Measurements from ENCODE around the gene ZMPSTE24. TPM values are rescaled to one million over a fixed set of nuclear protein-coding genes. Genes with fewer than 3 reads are reported as not detected.

The ZMPSTE24 gene
- total and polyA plus RNA-seq, 2 donors (not counting 1 experiment from before 2014, with no cell fraction given): 60.9 to 67.6 TPM

- Histone ChIP-seq H3K4me2 (ENCODE audit: extremely low read depth, insufficient read depth, low read length) (peak within 1 kb of the TSS; percentile 41), H3K9me3 (ENCODE audit: control insufficient read depth, insufficient read depth, low read depth, low read length) (no peaks in the 10 kb centered on the region), H3K4me1 (ENCODE audit: control insufficient read depth, extremely low read depth, insufficient read depth, low read length) (peaks cover 4% of the 10 kb centered on the region), H3K9ac (ENCODE audit: insufficient read depth, low read length) (no peak within 1 kb of the TSS), H4K20me1 (ENCODE audit: control insufficient read depth, extremely low read depth, insufficient read depth, low read length) (no peaks in the 10 kb centered on the region), H3K27ac (ENCODE audit: insufficient read depth, low read length) (no peak within 1 kb of the TSS), H3K4me3 (replicated peaks in 1 of 4; ENCODE audit: control extremely low read depth in 1 of 4, insufficient read depth in 1 of 4, low read depth in 3 of 4, low read length in 4 of 4) (peak within 1 kb of the TSS in 3 of 4 experiments; percentile 3 to 27 (median 10)), H3K79me2 (ENCODE audit: control insufficient read depth, insufficient read depth, low read length) (no peaks in the 10 kb centered on the region), H2AFZ (ENCODE audit: low read length) (peak within 1 kb of the TSS; percentile 62), H3K27me3 (ENCODE audit: control insufficient read depth, insufficient read depth, low read length) (peaks cover 31% of the 10 kb centered on the region), H3K36me3 (ENCODE audit: control insufficient read depth, insufficient read depth, low read length) (no peaks in the 10 kb centered on the region)
- TF ChIP-seq EZH2 (IDR thresholded peaks at IDR 0.05; ENCODE audit: low read length, missing control alignments) (peak; percentile 52), CTCF (conservative IDR thresholded peaks at IDR 0.05 in 1 of 2, IDR thresholded peaks at IDR 0.05 in 1 of 2; ENCODE audit: low read depth in 1 of 2, low read length in 2 of 2) (no peak)
- DNase-seq (ENCODE audit: low read depth in 2 of 2): peak in 1 of 2 donors; percentile 33
Measured at GRCh38 chr1:40316595-40317393, 58.8 kb downstream of the ZMPSTE24 start, which contains the start of gene COL9A2. COL9A2 (minus strand) TSS chr1:40317286; CDS start chr1:40317197, 89 bp downstream.

- TF ChIP-seq CTCF (conservative IDR thresholded peaks at IDR 0.05 in 1 of 2, IDR thresholded peaks at IDR 0.05 in 1 of 2; ENCODE audit: low read depth in 1 of 2, low read length in 2 of 2) (no peak), EZH2 (IDR thresholded peaks at IDR 0.05; ENCODE audit: low read length, missing control alignments) (no peak)
- Histone ChIP-seq H3K27ac (ENCODE audit: insufficient read depth, low read length) (no peak overlapping the region), H3K4me3 (replicated peaks in 1 of 4; ENCODE audit: control extremely low read depth in 1 of 4, insufficient read depth in 1 of 4, low read depth in 3 of 4, low read length in 4 of 4) (no peak overlapping the region), H3K4me2 (ENCODE audit: extremely low read depth, insufficient read depth, low read length) (no peak overlapping the region), H3K27me3 (ENCODE audit: control insufficient read depth, insufficient read depth, low read length) (peaks cover 31% of the 10 kb centered on the region), H3K9ac (ENCODE audit: insufficient read depth, low read length) (no peak overlapping the region), H3K79me2 (ENCODE audit: control insufficient read depth, insufficient read depth, low read length) (no peaks in the 10 kb centered on the region), H2AFZ (ENCODE audit: low read length) (no peak overlapping the region), H3K4me1 (ENCODE audit: control insufficient read depth, extremely low read depth, insufficient read depth, low read length) (peaks cover 4% of the 10 kb centered on the region), H3K36me3 (ENCODE audit: control insufficient read depth, insufficient read depth, low read length) (no peaks in the 10 kb centered on the region), H4K20me1 (ENCODE audit: control insufficient read depth, extremely low read depth, insufficient read depth, low read length) (no peaks in the 10 kb centered on the region), H3K9me3 (ENCODE audit: control insufficient read depth, insufficient read depth, low read depth, low read length) (no peaks in the 10 kb centered on the region)
- DNase-seq (ENCODE audit: low read depth in 2 of 2): no peak
Measured at GRCh38 chr1:40317394-40318074, 59.5 kb downstream of the ZMPSTE24 start.

- no peak overlapping the region for H3K4me2 ChIP-seq (ENCODE audit: extremely low read depth, insufficient read depth, low read length)
- peaks cover 4% of the 10 kb centered on the region for H3K4me1 ChIP-seq (ENCODE audit: control insufficient read depth, extremely low read depth, insufficient read depth, low read length)
- no peaks in the 10 kb centered on the region for H3K79me2 ChIP-seq (ENCODE audit: control insufficient read depth, insufficient read depth, low read length)
- H3K9me3 ChIP-seq (ENCODE audit: control insufficient read depth, insufficient read depth, low read depth, low read length): no peaks in the 10 kb centered on the region
- H2AFZ ChIP-seq (ENCODE audit: low read length): no peak overlapping the region
- TF ChIP-seq CTCF (conservative IDR thresholded peaks at IDR 0.05 in 1 of 2, IDR thresholded peaks at IDR 0.05 in 1 of 2; ENCODE audit: low read depth in 1 of 2, low read length in 2 of 2): no peak
- TF ChIP-seq EZH2 (IDR thresholded peaks at IDR 0.05; ENCODE audit: low read length, missing control alignments): no peak
- no peak overlapping the region for H3K4me3 ChIP-seq (replicated peaks in 1 of 4; ENCODE audit: control extremely low read depth in 1 of 4, insufficient read depth in 1 of 4, low read depth in 3 of 4, low read length in 4 of 4)
- H3K27ac ChIP-seq (ENCODE audit: insufficient read depth, low read length): no peak overlapping the region
- peaks cover 31% of the 10 kb centered on the region for H3K27me3 ChIP-seq (ENCODE audit: control insufficient read depth, insufficient read depth, low read length)
- H3K36me3 ChIP-seq (ENCODE audit: control insufficient read depth, insufficient read depth, low read length): no peaks in the 10 kb centered on the region
- no peak overlapping the region for H3K9ac ChIP-seq (ENCODE audit: insufficient read depth, low read length)
- H4K20me1 ChIP-seq (ENCODE audit: control insufficient read depth, extremely low read depth, insufficient read depth, low read length): no peaks in the 10 kb centered on the region
- no peak for DNase-seq (ENCODE audit: low read depth in 2 of 2)
Measured at GRCh38 chr1:40318476-40318875, 60.4 kb downstream of the ZMPSTE24 start.
